GM11168 (cell line): ENCODE measurements around the gene MAN2B2.
"Not testable (repeated sequence)": the region's sequence is repeated elsewhere in the genome, so short reads cannot be mapped to it uniquely, and the experiment has no call there.

Experiments used
- in situ Hi-C: fragments of 300-500 bp; cut with MboI; formaldehyde crosslinking; loops from one replicate; pipeline ENCODE4 v1.12.0; 2022; ENCODE audit warnings: low sequenced_read_pairs; ENCODE audit not compliant: unreplicated experiment

The MAN2B2 gene

DNA sequence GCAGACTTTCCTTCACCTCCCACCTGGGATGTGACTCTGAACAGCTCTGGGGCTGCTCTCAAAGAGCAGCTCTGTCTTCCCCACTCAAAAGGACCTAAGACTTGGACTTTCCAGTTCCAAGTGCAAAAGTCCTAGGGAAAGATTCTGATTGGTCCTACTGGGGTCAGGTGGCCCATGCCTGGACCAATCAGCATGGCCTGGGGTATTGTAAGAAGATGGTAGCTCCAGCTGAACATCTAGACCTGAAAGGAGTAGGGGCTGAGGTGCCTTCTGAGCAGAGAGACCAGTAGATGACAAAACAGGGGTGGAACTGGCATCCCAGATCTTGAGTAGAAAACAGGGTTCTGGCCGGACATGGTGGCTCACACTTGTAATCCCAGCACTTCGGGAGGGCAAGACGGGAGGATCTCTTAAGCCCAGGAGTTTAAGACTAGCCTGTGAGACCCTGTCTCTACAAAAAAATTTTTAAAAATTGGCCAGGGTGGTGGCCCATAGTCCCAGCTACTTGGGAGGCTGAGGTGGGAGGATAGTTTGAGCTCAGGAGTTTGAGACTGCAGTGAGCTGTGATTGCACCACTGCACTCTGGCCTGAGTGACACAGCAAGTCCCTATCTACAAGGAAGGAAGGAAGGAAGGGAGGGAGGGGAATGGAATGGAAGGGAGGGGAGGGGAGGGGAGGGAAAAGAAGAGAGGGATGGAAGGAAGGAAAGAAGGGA lies 38.1 kb downstream of the MAN2B2 start:
- in situ Hi-C loops = no loop called here

- in situ Hi-C loops = no loop called here
Measured at GRCh38 chr4:6613676-6614651, 39.0 kb downstream of the MAN2B2 start.

DNA sequence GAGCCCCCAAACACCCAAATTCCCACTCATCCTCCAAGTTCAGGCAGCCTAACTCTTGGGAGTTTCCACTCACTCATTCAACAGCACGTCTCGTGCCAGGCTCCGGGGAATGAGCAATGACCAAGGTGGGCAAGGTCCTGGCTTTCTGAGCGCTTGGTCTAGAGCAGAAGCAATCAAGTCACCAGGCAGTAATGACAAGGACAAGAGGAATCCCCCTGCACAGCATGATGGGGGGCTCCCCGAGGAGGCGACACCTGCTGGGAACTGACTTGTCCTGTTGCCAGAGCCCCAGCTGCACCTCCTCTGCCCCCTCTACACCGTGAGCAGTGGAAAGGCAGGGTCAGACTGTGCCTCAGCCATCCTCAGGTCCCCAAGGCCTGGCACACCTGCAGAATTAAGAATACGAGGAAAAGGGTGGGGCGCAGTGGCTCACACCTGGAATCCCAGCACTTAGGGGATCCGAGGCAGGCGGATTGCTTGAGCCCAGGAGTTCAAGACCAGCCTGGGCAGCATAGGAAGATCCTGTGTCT lies 39.8 kb downstream of the MAN2B2 start:
- in situ Hi-C loops = no loop called here

GRCh38 chr4:6616087-6616995 lies 41.4 kb downstream of the MAN2B2 start:
- in situ Hi-C loops = no loop called here

DNA sequence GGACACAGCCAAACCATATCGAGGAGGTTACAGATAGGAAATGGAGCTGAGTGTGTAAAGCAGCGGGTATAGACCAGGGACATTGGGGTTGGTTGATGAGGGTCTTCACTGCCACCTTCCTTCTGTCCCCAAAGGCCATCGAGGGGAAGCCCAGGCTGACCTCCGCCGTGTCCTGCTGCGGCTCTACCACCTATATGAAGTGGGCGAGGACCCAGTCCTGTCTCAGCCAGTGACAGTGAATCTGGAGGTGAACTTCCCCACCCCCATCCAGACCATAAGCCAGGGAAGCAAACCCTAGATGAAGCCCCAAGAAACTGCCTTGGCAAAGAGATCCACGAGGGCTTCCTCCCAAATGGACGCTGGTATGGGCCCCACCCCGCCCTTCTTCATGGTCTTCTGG lies 42.3 kb downstream of the MAN2B2 start:
- in situ Hi-C loops = no loop called here

GRCh38 chr4:6618386-6619115 lies 43.6 kb downstream of the MAN2B2 start:
- in situ Hi-C loops = no loop called here

GRCh38 chr4:6619116-6619465 lies 44.1 kb downstream of the MAN2B2 start:
- in situ Hi-C loops = no loop called here

DNA sequence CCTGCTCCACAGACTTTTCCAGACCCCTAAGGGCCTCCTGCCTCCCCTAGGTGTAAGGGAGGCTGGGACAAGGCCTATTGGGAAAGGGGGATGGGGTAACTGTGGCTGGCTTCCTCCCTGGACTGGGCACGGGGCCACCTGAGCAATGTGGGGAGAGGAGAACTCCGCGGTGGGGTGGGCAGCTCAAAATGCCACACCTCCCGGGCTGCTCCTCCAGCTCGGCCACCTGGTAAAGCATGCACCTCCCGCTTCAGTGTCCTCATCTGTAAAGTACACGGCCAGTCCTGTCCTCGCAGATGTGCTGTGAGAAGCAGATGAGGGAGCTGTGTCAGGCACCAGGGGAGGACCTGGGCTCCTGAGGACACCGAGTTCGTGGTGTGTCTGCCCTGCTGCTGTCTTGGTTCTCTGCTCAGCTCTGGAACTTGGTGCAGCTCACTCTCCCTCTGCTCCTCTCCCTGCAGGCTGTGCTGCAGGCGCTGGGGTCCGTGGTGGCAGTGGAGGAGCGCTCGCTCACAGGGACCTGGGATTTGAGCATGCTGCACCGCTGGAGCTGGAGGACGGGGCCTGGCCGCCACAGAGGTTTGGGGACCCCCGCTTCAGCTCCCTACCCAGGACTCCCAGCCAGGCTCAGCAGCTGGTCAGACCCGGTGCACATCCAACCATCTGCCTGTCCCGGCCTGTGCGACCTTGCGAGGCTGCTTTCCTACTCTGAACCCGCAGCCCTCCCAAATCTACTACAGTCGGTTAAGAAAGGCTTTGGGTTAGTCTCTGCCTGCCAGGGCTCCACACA lies 44.7 kb downstream of the MAN2B2 start:
- in situ Hi-C loops = no loop called here

- in situ Hi-C loops = no loop called here
Measured at GRCh38 chr4:6620296-6620695, 45.3 kb downstream of the MAN2B2 start.

- in situ Hi-C loops = no loop called here
Measured at GRCh38 chr4:6620891-6621555, 46.0 kb downstream of the MAN2B2 start.

DNA sequence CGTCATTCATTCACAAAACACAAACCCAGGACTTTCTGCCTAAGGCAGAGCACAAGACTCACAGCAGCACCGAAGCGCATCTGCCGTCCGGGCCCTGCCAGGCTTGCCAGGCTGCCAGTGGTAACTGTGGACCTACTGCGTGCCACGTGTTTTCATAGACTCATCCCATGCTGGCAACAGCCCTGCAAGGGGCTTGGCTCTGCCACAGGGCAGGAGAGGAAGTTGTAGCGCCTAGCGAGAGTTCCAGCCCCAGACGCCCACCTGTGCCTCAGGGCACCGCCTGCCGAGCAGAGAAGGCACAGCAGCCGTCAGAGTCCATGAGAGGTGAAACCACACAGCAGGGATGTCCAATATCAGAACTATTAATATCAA lies 46.6 kb downstream of the MAN2B2 start:
- in situ Hi-C loops = no loop called here

DNA sequence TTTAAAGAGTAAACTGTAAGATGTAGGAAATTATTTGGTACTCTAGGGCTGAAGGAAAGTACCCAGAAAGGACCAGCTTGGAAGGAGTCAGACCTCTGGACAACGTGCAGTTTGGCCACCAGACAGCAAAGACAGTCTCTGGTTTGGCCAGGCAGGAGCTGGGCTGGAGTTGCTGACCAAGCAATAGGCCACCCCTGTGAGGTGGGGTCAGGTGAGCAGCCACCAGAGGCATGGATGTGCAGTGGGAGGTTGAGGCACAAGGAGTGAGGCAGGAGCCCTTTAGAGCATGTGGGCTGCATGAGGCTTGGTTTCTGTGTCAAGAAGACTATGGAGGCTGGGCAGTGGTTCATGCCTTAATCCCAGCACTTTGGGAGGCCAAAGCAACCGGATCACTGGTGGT lies 47.8 kb downstream of the MAN2B2 start:
- in situ Hi-C loops = no loop called here

DNA sequence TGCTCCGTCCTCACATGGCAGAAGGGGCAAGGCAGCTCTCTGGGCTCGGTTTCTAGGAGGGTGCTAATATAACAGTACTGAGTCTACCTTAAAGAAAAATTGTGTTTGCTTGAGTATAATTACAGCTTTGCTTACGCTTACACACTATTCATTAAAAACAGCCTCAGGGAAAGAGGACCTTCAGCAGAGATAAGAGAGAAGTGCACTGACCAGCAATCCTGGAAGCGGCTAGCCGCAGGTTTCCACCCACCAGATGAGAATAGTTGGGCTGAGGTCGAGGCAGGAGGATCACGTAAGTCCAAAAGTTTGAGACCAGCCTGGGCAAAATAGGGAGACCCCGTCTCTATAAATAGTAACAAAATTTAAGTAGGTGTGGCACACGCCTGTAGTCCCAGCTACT lies 50.3 kb downstream of the MAN2B2 start:
- in situ Hi-C loops = no loop called here

- in situ Hi-C loops = no loop called here
Measured at GRCh38 chr4:6626066-6626465, 51.1 kb downstream of the MAN2B2 start.

GRCh38 chr4:6627832-6628231 lies 52.8 kb downstream of the MAN2B2 start:
- in situ Hi-C loops = no loop called here

GRCh38 chr4:6628484-6628883 lies 53.5 kb downstream of the MAN2B2 start:
- in situ Hi-C loops = not testable (repeated sequence)

DNA sequence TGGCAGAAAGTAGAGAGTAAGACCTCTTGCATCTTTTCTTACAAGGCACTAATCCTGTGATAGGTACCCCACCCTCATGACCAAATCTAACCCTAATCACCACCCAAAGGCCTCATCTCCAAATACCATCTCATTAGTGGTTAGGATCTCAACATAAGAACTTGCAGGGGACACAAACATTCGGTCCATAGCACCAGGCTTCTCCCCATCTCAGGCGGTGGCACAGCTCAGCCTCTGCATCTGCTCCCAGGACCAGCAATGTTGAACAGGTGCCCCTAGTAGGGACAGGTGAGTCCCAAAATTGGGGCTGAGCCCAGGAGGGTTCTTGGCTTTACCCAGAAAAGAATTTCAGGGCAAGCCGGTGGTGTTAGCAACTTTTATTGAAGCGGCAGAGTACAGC lies 57.1 kb downstream of the MAN2B2 start:
- in situ Hi-C loops = no loop called here

- in situ Hi-C loops = no loop called here
Measured at GRCh38 chr4:6633091-6633906, 58.3 kb downstream of the MAN2B2 start.
